Heart right ventricle (tissue), 16 donors: ENCODE data around the gene NIP7. TPM values are rescaled to one million over a fixed set of nuclear protein-coding genes. Genes with fewer than 3 reads are reported as not detected.

Experiments used
- ATAC-seq, 8 donors: fragments of 200-7000 bp; cut with Tn5 transposase; one replicate each; pipeline ENCODE4 v1.9.1; 2020; ENCODE audit warnings: mild to moderate bottlenecking in 8 of 8, moderate library complexity in 8 of 8, moderate number of reproducible peaks in 1 of 8
- DNase-seq, 2 donors: peaks; one replicate each; pipeline ENCODE4 v3.0.0-alpha.2; 2020
- H3K27ac ChIP-seq, 10 donors: fragments of 200-600 bp; sonication (generic) in 2 of 10; one replicate each; pipeline versions ENCODE4 v1.5.0 to v1.8.0; 2020 to 2022; ENCODE audit warnings: mild to moderate bottlenecking in 3 of 10
- H3K27me3 ChIP-seq, 7 donors: fragments of 200-600 bp; one replicate each; pipeline ENCODE4 v1.8.0; 2021 to 2022; ENCODE audit warnings: mild to moderate bottlenecking in 2 of 7
- H3K36me3 ChIP-seq, 9 donors: fragments of 200-600 bp; sonication (generic) in 1 of 9; one replicate each; pipeline versions ENCODE4 v1.5.0 to v1.8.0; 2020 to 2022; ENCODE audit warnings: mild to moderate bottlenecking in 2 of 9
- H3K4me1 ChIP-seq, 9 donors: fragments of 200-600 bp; sonication (generic) in 1 of 9; one replicate each; pipeline versions ENCODE4 v1.5.0 to v1.8.0; 2020 to 2022; ENCODE audit warnings: mild to moderate bottlenecking in 4 of 9
- H3K4me3 ChIP-seq, 10 donors: fragments of 200-600 bp; sonication (generic) in 2 of 10; one replicate each; pipeline versions ENCODE4 v1.5.0 to v1.8.0; 2020 to 2022; ENCODE audit warnings: mild to moderate bottlenecking in 7 of 10, moderate library complexity in 2 of 10
- H3K9me3 ChIP-seq, 11 donors: fragments of 200-600 bp in 10 of 11; sonication (generic) in 2 of 11; one replicate each; pipeline versions ENCODE4 v1.5.0 to v1.8.0; 2013 to 2022; ENCODE audit warnings: mild to moderate bottlenecking in 2 of 11, control low read depth in 1 of 11, moderate library complexity in 1 of 11
- WGBS, 2 donors: extraction: QIAGEN DNeasy Blood & Tissue Kit; methylation state at CpG; one replicate each; pipeline ENCODE4 v1.1.7; 2013; ENCODE audit warnings: inconsistent platforms in 1 of 2; 5-methylcytosine and 5-hydroxymethylcytosine counted together
- intact Hi-C, 10 donors: fragments of 100-400 bp; cut with DNase I; formaldehyde crosslinking; loops; one replicate each; pipeline versions ENCODE4 v1.11.1 to v1.14.2; 2022
- polyA plus RNA-seq, 2 donors: library from polyadenylated mRNA; stranded (reverse); fragments of 200-250 nt; gene quantifications; one replicate each; pipeline ENCODE4 v1.2.3, GENCODE V29; 2013
- total RNA-seq, 10 donors: library from RNA; stranded (reverse); fragmentation: NEBNext Ultra II Directional in 3 of 10; extraction: Animal tissue kit (Norgen Biotek cat#: 25700) in 3 of 10; gene quantifications; one replicate each; pipeline versions ENCODE4 v1.2.1 to v1.2.4, GENCODE V29; 2021 to 2023
- TF ChIP-seq, protein P1 (sequence below), 9 donors: fragments of 200-600 bp; sonication (generic) in 2 of 9; IDR thresholded peaks; one replicate each; pipeline versions ENCODE4 v1.5.0 to v1.8.0; 2021 to 2022; ENCODE audit warnings: antibody characterized with exemption in 9 of 9, mild to moderate bottlenecking in 5 of 9, moderate library complexity in 1 of 9
- donor health status: Arrhythmogenic right ventricular cardiomyopathy.
- donor health status: ischemic (EF 13 %, LVEDD 7.1; RV severe dilation, severe dysfunction).
- donor health status: healthy with polysubstance abuse.
- donor health status: DM: no; HTN: yes; CAD: no.
- donor health status: DM: no; HTN: no; CAD: no.
- donor health status: ischemic (EF 25% LVEDD 6.9; RV normal size, moderate dysfunction).
- donor health status: ischemic (EF 25% LVEDD 5.7; RV mildly dilated, moderate dysfunction).
- donor health status: healthy.
- donor health status: DM: yes; HTN: yes; CAD: no.
- donor health status: Ischemic cardiomyopathy.
- donor health status: ischemic (EF 35%, LVEDD 5.7; RV mildly dilated, moderate dysfunction).
- donor health status: nonischemic (EF 11% LVEDD 7.7; RV severe dilation, severe dysfunction).
- donor health status: DM: yes; HTN: yes; CAD: no.
- donor health status: PGD.
- donor health status: ischemic (EF 29% LVEDD 5.4; RV normal size, mild dysfunction).
- donor health status: nonischemic (EF 23%, LVEDD 6.1; RV moderate dilation, normal function).

NIP7 gene
- total and polyA plus RNA-seq, 12 donors, result 6.1 to 15.8 (median 8.0) TPM

DNA sequence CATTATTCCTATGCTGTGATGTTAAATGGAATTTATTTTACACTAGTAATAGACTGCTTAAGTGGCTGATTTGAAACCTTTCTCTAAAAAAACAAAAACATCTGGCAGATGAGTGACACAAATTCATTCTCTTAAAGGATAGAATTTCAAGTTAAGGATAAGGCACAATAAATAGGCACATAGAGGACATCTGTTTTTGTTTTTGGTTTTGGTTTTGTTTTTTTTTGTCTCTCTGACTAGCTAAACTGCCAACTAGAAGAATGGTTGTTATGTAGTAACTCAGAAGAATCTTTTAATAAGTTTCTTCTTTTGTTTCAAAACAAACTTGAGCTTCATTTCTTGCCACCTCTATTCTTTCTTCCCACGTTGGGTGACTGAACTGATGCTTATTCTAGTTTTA lies 33.5 kb upstream of the NIP7 start:
- intact Hi-C loops, result no loop called here
- H3K9me3 ChIP-seq, result no peaks in the 10 kb centered on the region
- ATAC-seq (no peak), DNase-seq (no peak)
- H3K27ac ChIP-seq, result no peak overlapping the region
- peaks cover 0 to 8% (median 5%) of the 10 kb centered on the region in 9 donors for H3K4me1 ChIP-seq
- TF ChIP-seq, protein P1, sequence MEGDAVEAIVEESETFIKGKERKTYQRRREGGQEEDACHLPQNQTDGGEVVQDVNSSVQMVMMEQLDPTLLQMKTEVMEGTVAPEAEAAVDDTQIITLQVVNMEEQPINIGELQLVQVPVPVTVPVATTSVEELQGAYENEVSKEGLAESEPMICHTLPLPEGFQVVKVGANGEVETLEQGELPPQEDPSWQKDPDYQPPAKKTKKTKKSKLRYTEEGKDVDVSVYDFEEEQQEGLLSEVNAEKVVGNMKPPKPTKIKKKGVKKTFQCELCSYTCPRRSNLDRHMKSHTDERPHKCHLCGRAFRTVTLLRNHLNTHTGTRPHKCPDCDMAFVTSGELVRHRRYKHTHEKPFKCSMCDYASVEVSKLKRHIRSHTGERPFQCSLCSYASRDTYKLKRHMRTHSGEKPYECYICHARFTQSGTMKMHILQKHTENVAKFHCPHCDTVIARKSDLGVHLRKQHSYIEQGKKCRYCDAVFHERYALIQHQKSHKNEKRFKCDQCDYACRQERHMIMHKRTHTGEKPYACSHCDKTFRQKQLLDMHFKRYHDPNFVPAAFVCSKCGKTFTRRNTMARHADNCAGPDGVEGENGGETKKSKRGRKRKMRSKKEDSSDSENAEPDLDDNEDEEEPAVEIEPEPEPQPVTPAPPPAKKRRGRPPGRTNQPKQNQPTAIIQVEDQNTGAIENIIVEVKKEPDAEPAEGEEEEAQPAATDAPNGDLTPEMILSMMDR (IDR thresholded peaks at IDR 0.05), result no peak
- no peaks in the 10 kb centered on the region for H3K27me3 ChIP-seq
- WGBS, 2 donors, result 93 to 94% methylated on average over 1 of the region's 1 CpG
- peaks cover 0 to 37% (median 7%) of the 10 kb centered on the region in 9 donors for H3K36me3 ChIP-seq
- H3K4me3 ChIP-seq, result no peak overlapping the region

DNA sequence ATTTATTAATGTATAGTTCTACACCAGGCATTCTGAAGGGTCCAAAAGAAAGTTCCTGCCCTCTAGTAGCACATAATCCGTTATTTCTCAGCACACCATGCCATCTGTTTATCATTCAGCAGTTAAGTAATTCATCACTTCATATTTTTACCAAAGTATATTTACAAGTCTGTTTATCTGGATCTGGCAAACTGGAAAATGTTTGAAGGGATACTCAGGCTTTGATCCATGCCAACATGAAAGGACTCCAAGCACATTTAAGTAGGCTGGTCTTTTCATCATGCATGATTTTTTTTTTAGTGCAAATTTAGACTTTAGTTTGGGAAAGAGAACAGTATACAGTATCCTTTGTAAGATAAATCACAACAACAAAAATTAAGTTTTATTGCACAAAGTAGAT lies 32.5 kb upstream of the NIP7 start:
- no peak for DNase-seq
- H3K4me1 ChIP-seq, result peaks cover 0 to 11% (median 9%) of the 10 kb centered on the region in 9 donors
- H3K36me3 ChIP-seq, result peaks cover 0 to 26% (median 0%) of the 10 kb centered on the region in 9 donors
- no peak overlapping the region for H3K27ac ChIP-seq
- TF ChIP-seq, protein P1 (IDR thresholded peaks at IDR 0.05), result no peak
- no peaks in the 10 kb centered on the region for H3K27me3 ChIP-seq
- no peaks in the 10 kb centered on the region for H3K9me3 ChIP-seq
- 82 to 86% methylated on average over 1 of the region's 1 CpG for WGBS, 2 donors
- intact Hi-C loops, result no loop called here
- no peak for ATAC-seq
- H3K4me3 ChIP-seq, result no peak overlapping the region

DNA sequence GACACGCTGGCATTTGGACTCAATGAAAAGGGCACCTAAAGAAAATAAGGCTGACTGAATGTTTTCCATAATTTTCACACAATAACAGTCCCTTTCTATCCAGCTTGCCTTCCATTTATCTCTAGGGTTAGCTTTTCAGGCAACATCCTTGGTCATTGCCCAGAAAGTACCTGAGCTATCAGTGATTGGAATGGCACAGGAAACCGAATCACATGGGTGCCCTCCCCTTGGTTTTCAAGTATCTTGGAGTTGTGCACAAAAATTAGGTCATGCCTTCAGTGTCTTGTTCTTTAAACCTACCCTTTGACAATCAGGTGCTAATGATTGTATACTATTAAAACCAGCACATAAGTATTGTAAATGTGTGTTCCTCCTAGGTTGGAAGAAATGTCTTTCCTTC lies 31.7 kb upstream of the NIP7 start:
- Histone ChIP-seq H3K9me3 (no peaks in the 10 kb centered on the region), H3K4me1 (peaks cover 5 to 18% (median 16%) of the 10 kb centered on the region in 9 donors), H3K27me3 (no peaks in the 10 kb centered on the region), H3K4me3 (no peak overlapping the region), H3K27ac (no peak overlapping the region), H3K36me3 (peaks cover 0 to 21% (median 0%) of the 10 kb centered on the region in 9 donors)
- TF ChIP-seq, protein P1 (IDR thresholded peaks at IDR 0.05), result no peak
- ATAC-seq (no peak), DNase-seq (no peak)
- intact Hi-C loops, result no loop called here
- WGBS, 2 donors, result 91 to 93% methylated on average over 2 of the region's 2 CpGs

DNA sequence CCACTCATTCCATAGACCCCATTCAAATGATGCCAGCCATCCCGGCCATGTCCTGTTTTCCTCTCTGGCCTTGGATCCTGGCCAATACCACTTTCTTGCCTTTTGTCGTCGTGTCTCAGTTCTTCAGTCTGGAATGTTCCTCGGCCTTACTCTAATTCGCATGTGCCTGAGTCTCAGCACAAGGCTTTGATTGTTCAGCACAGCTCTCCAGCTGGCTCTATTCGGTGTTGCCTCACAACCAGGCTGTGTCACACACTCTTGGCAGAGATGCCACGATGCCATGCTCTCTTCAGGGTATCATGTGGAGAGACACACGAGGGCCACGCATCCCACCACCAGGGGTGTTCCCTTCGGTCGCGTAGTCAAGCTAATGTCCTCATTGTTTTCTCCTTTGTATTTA lies 30.3 kb upstream of the NIP7 start:
- Histone ChIP-seq H3K36me3 (peaks cover 0 to 22% (median 7%) of the 10 kb centered on the region in 9 donors), H3K27ac (no peak overlapping the region), H3K4me1 (peaks cover 5 to 33% (median 24%) of the 10 kb centered on the region in 9 donors), H3K27me3 (no peaks in the 10 kb centered on the region), H3K4me3 (no peak overlapping the region), H3K9me3 (no peaks in the 10 kb centered on the region)
- ATAC-seq (no peak), DNase-seq (no peak)
- WGBS, 2 donors, result 84 to 90% methylated on average over 12 of the region's 12 CpGs
- TF ChIP-seq, protein P1 (IDR thresholded peaks at IDR 0.05), result no peak
- intact Hi-C loops, result no loop called here
